Karpas-422 (cell line): ENCODE measurements around the gene PARVB. TPM values are rescaled to one million over a fixed set of nuclear protein-coding genes. Genes with fewer than 3 reads are reported as not detected.

Source experiments
- DNase-seq: peaks from one replicate; pipeline ENCODE4 v3.0.0-alpha.2; 2015
- H2AFZ ChIP-seq: fragments of 200-600 bp; sonication (generic); 2 replicates; pipeline ENCODE4 v1.6.1; 2014; ENCODE audit warnings: antibody characterized with exemption, low read length, mixed read lengths
- H3K27ac ChIP-seq: fragments of 200-600 bp; sonication (generic); 2 replicates; pipeline ENCODE4 v1.5.1; 2014; ENCODE audit warnings: mild to moderate bottlenecking, low read length, moderate library complexity
- H3K27me3 ChIP-seq: fragments of 200-600 bp; sonication (generic); 2 replicates; pipeline ENCODE4 v1.6.1; 2014; ENCODE audit warnings: low read length, mixed read lengths
- H3K36me3 ChIP-seq: fragments of 200-600 bp; sonication (generic); 2 replicates; pipeline ENCODE4 v1.6.1; 2014; ENCODE audit warnings: low read length, mixed read lengths; ENCODE audit not compliant: insufficient read depth
- H3K4me1 ChIP-seq: fragments of 200-600 bp; sonication (generic); 2 replicates; pipeline ENCODE4 v1.6.1; 2014; ENCODE audit warnings: mild to moderate bottlenecking, low read length, mixed read lengths
- H3K4me2 ChIP-seq: fragments of 200-600 bp; sonication (generic); 2 replicates; pipeline ENCODE4 v1.6.1; 2014; ENCODE audit warnings: low read length, low read depth, mild to moderate bottlenecking; ENCODE audit not compliant: poor library complexity, severe bottlenecking
- H3K4me3 ChIP-seq: fragments of 200-600 bp; sonication (generic); 2 replicates; pipeline ENCODE4 v1.5.1; 2014; ENCODE audit warnings: mild to moderate bottlenecking, antibody characterized with exemption, low read length, mixed read lengths
- H3K79me2 ChIP-seq: fragments of 200-600 bp; sonication (generic); 2 replicates; pipeline ENCODE4 v1.6.1; 2014; ENCODE audit warnings: mild to moderate bottlenecking, low read length, mixed read lengths
- H3K9ac ChIP-seq: fragments of 200-600 bp; sonication (generic); 2 replicates; pipeline ENCODE4 v1.6.0; 2014; ENCODE audit warnings: low read length
- H3K9me2 ChIP-seq: fragments of 200-600 bp; sonication (generic), shearing (Covaris generic); replicated peaks from 2 replicates; pipeline ENCODE4 v1.6.0; 2014; ENCODE audit warnings: mild to moderate bottlenecking, low read length, moderate library complexity; ENCODE audit not compliant: insufficient read depth
- H3K9me3 ChIP-seq: fragments of 300-700, 200-600 bp; sonication (generic); 2 replicates; pipeline ENCODE4 v1.6.1; 2014; ENCODE audit warnings: low read length, mixed read lengths
- H4K20me1 ChIP-seq: fragments of 200-600 bp; sonication (generic); 2 replicates; pipeline ENCODE4 v1.6.1; 2014; ENCODE audit warnings: mild to moderate bottlenecking, antibody characterized with exemption, low read length, low read depth; ENCODE audit not compliant: insufficient read depth
- total RNA-seq: library from RNA; depleted of rRNA; stranded (reverse); fragments of >200 nt; shearing (Covaris generic); gene quantifications from 2 replicates; pipeline ENCODE4 v1.2.3, GENCODE V29; 2014; ENCODE audit warnings: low replicate concordance

PARVB gene
- total RNA-seq, 1 experiment from 2014 or later, result 24.9 TPM

GRCh38 chr22:44184006-44184405 lies 159.9 kb downstream of the PARVB start:
- no peaks in the 10 kb centered on the region for H3K9me2 ChIP-seq
- H3K27me3 ChIP-seq, result no peaks in the 10 kb centered on the region
- H3K9ac ChIP-seq, result no peak overlapping the region
- peaks cover 9% of the 10 kb centered on the region for H3K4me1 ChIP-seq
- H3K27ac ChIP-seq, result no peak overlapping the region
- no peak overlapping the region for H3K4me2 ChIP-seq
- H2AFZ ChIP-seq, result no peak overlapping the region
- no peaks in the 10 kb centered on the region for H3K79me2 ChIP-seq
- no peaks in the 10 kb centered on the region for H3K9me3 ChIP-seq
- no peak for DNase-seq
- H3K36me3 ChIP-seq, result no peaks in the 10 kb centered on the region
- H3K4me3 ChIP-seq, result no peak overlapping the region
- H4K20me1 ChIP-seq, result 0 out of 2 replicates have a peak, but pooled peaks cover 3% of the 10 kb centered on the region

GRCh38 chr22:44185237-44186120 lies 161.4 kb downstream of the PARVB start:
- H3K27ac ChIP-seq, result no peak overlapping the region
- no peak overlapping the region for H3K4me3 ChIP-seq
- H3K27me3 ChIP-seq, result no peaks in the 10 kb centered on the region
- no peaks in the 10 kb centered on the region for H3K9me2 ChIP-seq
- no peak overlapping the region for H3K4me2 ChIP-seq
- H3K9me3 ChIP-seq, result no peaks in the 10 kb centered on the region
- no peaks in the 10 kb centered on the region for H3K36me3 ChIP-seq
- H3K79me2 ChIP-seq, result no peaks in the 10 kb centered on the region
- no peak for DNase-seq
- H4K20me1 ChIP-seq, result 0 out of 2 replicates have a peak, but pooled peaks cover 3% of the 10 kb centered on the region
- no peak overlapping the region for H3K9ac ChIP-seq
- H3K4me1 ChIP-seq, result peaks cover 14% of the 10 kb centered on the region
- H2AFZ ChIP-seq, result no peak overlapping the region

DNA sequence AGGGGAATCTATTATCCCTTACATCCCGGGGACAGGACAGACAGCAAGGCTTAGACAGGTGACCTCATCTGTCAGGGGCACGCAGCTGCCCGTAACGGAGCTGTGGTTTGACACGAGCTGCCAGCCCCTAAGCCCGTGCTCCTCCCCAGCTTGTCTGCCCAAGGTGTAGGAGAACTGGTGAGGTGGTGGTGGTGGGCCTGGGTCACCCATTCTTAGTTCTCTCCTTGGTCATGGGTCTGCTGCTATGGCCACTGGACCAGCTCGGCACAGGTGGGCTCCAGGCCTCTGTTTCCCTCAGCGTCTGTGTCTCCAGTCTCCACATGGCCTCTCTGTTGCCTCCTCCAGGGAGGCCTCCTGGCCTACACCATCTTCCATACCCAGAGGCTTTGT lies 162.0 kb downstream of the PARVB start:
- peaks cover 20% of the 10 kb centered on the region for H3K4me1 ChIP-seq
- H3K9me3 ChIP-seq, result no peaks in the 10 kb centered on the region
- 0 out of 2 replicates have a peak, but pooled peaks cover 3% of the 10 kb centered on the region for H4K20me1 ChIP-seq
- H3K36me3 ChIP-seq, result no peaks in the 10 kb centered on the region
- no peaks in the 10 kb centered on the region for H3K9me2 ChIP-seq
- DNase-seq, result no peak
- no peak overlapping the region for H3K4me2 ChIP-seq
- H2AFZ ChIP-seq, result no peak overlapping the region
- H3K27ac ChIP-seq, result no peak overlapping the region
- H3K79me2 ChIP-seq, result no peaks in the 10 kb centered on the region
- H3K27me3 ChIP-seq, result no peaks in the 10 kb centered on the region
- no peak overlapping the region for H3K4me3 ChIP-seq
- no peak overlapping the region for H3K9ac ChIP-seq

DNA sequence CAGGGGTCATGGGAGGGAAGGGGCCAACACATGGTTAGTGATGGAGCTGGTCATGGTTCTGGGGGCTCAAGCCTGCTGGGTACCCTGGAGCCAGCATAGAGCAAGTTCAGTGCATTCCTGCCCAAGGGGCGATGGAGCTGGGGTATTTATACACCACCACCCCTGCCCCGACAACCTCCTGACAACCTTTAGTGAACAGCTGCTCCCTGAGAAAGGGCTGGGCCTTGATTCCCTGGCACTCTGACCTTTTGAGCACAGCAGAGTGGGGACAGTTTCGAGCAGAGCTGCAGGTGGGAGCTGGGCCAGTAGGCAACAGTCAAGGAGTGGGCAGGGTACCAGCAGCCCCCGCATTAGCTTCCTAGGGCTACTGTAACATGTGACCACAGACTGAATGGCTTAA lies 162.6 kb downstream of the PARVB start:
- no peak overlapping the region for H2AFZ ChIP-seq

DNA sequence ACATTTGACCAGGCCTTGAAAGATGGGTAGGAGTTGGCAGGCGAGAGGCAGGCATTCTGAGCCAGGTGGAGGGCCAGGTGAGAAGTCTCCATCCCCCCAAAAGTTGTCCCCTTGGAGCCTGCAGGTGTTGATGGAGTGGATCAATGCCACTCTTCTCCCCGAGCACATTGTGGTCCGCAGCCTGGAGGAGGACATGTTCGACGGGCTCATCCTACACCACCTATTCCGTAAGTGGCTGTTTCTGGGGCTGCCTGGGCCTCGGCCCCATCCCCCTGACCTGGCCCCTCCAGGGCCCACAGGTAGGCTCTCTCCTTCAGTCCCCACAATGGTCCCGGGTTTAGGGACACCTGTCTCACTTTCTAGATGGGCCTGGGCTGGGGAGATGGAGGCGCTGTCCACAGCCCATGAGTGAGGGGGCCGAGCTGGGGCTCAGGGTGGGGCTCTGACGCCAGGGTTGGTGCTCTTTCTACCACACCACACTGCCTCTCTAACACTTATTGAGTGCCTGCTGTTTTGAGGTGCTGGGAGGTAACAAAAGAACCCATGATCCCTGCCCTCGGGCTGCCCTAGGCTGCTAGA lies 163.6 kb downstream of the PARVB start:
- H3K4me3 ChIP-seq, result no peak overlapping the region
- H3K27me3 ChIP-seq, result no peaks in the 10 kb centered on the region
- H3K9me2 ChIP-seq, result no peaks in the 10 kb centered on the region
- 0 out of 2 replicates have a peak, but pooled peaks cover 3% of the 10 kb centered on the region for H4K20me1 ChIP-seq
- no peak overlapping the region for H2AFZ ChIP-seq
- H3K9me3 ChIP-seq, result no peaks in the 10 kb centered on the region
- no peak for DNase-seq
- no peaks in the 10 kb centered on the region for H3K79me2 ChIP-seq
- no peak overlapping the region for H3K9ac ChIP-seq
- no peaks in the 10 kb centered on the region for H3K36me3 ChIP-seq
- no peak overlapping the region for H3K27ac ChIP-seq
- no peak overlapping the region for H3K4me2 ChIP-seq
- peaks cover 13% of the 10 kb centered on the region for H3K4me1 ChIP-seq

More for the DNA sequence above, 162.6 kb downstream of the PARVB start:
- Histone ChIP-seq H3K79me2 (no peaks in the 10 kb centered on the region), H3K4me1 (peaks cover 15% of the 10 kb centered on the region), H3K9ac (no peak overlapping the region), H3K36me3 (no peaks in the 10 kb centered on the region), H3K4me2 (no peak overlapping the region), H3K9me2 (no peaks in the 10 kb centered on the region), H3K27me3 (no peaks in the 10 kb centered on the region), H3K4me3 (no peak overlapping the region), H3K9me3 (no peaks in the 10 kb centered on the region), H4K20me1 (0 out of 2 replicates have a peak, but pooled peaks cover 3% of the 10 kb centered on the region), H3K27ac (no peak overlapping the region)
- DNase-seq, result no peak

GRCh38 chr22:44188316-44188715 lies 164.2 kb downstream of the PARVB start:
- no peaks in the 10 kb centered on the region for H3K27me3 ChIP-seq
- no peak overlapping the region for H3K9ac ChIP-seq
- no peaks in the 10 kb centered on the region for H3K36me3 ChIP-seq
- peaks cover 13% of the 10 kb centered on the region for H3K4me1 ChIP-seq
- no peaks in the 10 kb centered on the region for H3K9me3 ChIP-seq
- DNase-seq, result no peak
- H3K9me2 ChIP-seq, result no peaks in the 10 kb centered on the region
- H3K79me2 ChIP-seq, result no peaks in the 10 kb centered on the region
- H2AFZ ChIP-seq, result no peak overlapping the region
- no peak overlapping the region for H3K27ac ChIP-seq
- H3K4me2 ChIP-seq, result no peak overlapping the region
- H4K20me1 ChIP-seq, result 0 out of 2 replicates have a peak, but pooled peaks cover 3% of the 10 kb centered on the region
- no peak overlapping the region for H3K4me3 ChIP-seq

- H3K9me3 ChIP-seq, result no peaks in the 10 kb centered on the region
- no peaks in the 10 kb centered on the region for H3K9me2 ChIP-seq
- H3K4me2 ChIP-seq, result no peak overlapping the region
- no peaks in the 10 kb centered on the region for H3K36me3 ChIP-seq
- no peak overlapping the region for H3K9ac ChIP-seq
- peaks cover 13% of the 10 kb centered on the region for H3K4me1 ChIP-seq
- H3K4me3 ChIP-seq, result no peak overlapping the region
- 0 out of 2 replicates have a peak, but pooled peaks cover 3% of the 10 kb centered on the region for H4K20me1 ChIP-seq
- no peak for DNase-seq
- H3K79me2 ChIP-seq, result no peaks in the 10 kb centered on the region
- H3K27me3 ChIP-seq, result no peaks in the 10 kb centered on the region
- H2AFZ ChIP-seq, result no peak overlapping the region
- no peak overlapping the region for H3K27ac ChIP-seq
These were observed 165.0 kb downstream of the PARVB start for GRCh38 chr22:44188986-44189630.

GRCh38 chr22:44190381-44190976 lies 166.4 kb downstream of the PARVB start:
- DNase-seq, result no peak
- H3K4me3 ChIP-seq, result no peak overlapping the region
- no peak overlapping the region for H2AFZ ChIP-seq
- no peak overlapping the region for H3K4me2 ChIP-seq
- H3K27me3 ChIP-seq, result no peaks in the 10 kb centered on the region
- H3K9me2 ChIP-seq, result no peaks in the 10 kb centered on the region
- H3K9ac ChIP-seq, result no peak overlapping the region
- H4K20me1 ChIP-seq, result 0 out of 2 replicates have a peak, but pooled peaks cover 3% of the 10 kb centered on the region
- H3K9me3 ChIP-seq, result no peaks in the 10 kb centered on the region
- no peaks in the 10 kb centered on the region for H3K79me2 ChIP-seq
- no peak overlapping the region for H3K27ac ChIP-seq
- H3K4me1 ChIP-seq, result peaks cover 16% of the 10 kb centered on the region
- no peaks in the 10 kb centered on the region for H3K36me3 ChIP-seq
